MG63 (cell line): ENCODE results near the gene TFEC. TPM values are rescaled to one million over a fixed set of nuclear protein-coding genes. Genes with fewer than 3 reads are reported as not detected.
"Not testable (repeated sequence)": the region's sequence is repeated elsewhere in the genome, so short reads cannot be mapped to it uniquely, and the experiment has no call there.

Source experiments
- DNase-seq: peaks from one replicate; pipeline ENCODE4 v3.0.0-alpha.2; 2020
- H3K27me3 ChIP-seq: fragments of 250-450 bp; sonication (Bioruptor Pico); 2 replicates; pipeline ENCODE4 v1.5.1; 2020; ENCODE audit warnings: mild to moderate bottlenecking, moderate library complexity
- H3K36me3 ChIP-seq: fragments of 250-450 bp; sonication (Bioruptor Pico); 2 replicates; pipeline ENCODE4 v1.5.1; 2020; ENCODE audit warnings: mild to moderate bottlenecking, moderate library complexity
- H3K4me3 ChIP-seq: fragments of 250-450 bp; sonication (Bioruptor Pico); 2 replicates; pipeline ENCODE4 v1.5.1; 2020; ENCODE audit warnings: mild to moderate bottlenecking, moderate library complexity
- H3K9me3 ChIP-seq: fragments of 250-450 bp; sonication (Bioruptor Pico); 2 replicates; pipeline ENCODE4 v1.5.1; 2020; ENCODE audit warnings: mild to moderate bottlenecking, moderate library complexity
- total RNA-seq: library from RNA; depleted of rRNA; stranded (reverse); fragments of >200 nt; shearing (Covaris generic); gene quantifications from 2 replicates; pipeline ENCODE4 v1.2.3, GENCODE V29; 2014; ENCODE audit warnings: low replicate concordance

Gene TFEC
- total RNA-seq, 1 experiment from 2014 or later = not detected

GRCh38 chr7:115962340-115962739, 68.2 kb downstream of the TFEC start:
- no peak overlapping the region for H3K4me3 ChIP-seq
- no peaks in the 10 kb centered on the region for H3K36me3 ChIP-seq
- H3K9me3 ChIP-seq = no peaks in the 10 kb centered on the region
- no peak for DNase-seq
- H3K27me3 ChIP-seq = no peaks in the 10 kb centered on the region

GRCh38 chr7:115953592-115954255, 76.8 kb downstream of the TFEC start:
- H3K36me3 ChIP-seq = no peaks in the 10 kb centered on the region
- H3K9me3 ChIP-seq = no peaks in the 10 kb centered on the region

DNA sequence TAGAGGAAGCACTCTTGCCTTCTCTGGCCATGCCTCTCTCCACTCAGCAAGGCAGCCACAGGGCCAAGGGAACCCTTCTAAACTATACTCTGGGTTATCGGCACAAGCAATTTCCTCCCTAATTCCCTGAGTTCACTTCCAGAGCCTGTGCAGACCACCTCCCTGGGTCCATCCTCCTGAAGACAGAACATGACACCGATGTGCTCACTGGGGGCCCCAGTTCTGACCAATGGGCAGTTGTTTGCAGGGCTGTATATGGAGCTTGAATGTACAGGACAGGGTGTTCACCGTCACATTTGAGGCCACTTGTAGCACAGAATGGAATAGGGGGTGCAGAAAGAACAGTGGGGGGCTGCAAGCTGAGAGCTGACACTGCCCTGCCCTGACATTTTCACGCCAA, 77.7 kb downstream of the TFEC start:
- Histone ChIP-seq H3K9me3 (no peaks in the 10 kb centered on the region), H3K4me3 (no peak overlapping the region), H3K36me3 (no peaks in the 10 kb centered on the region), H3K27me3 (no peaks in the 10 kb centered on the region)
- no peak for DNase-seq

More at GRCh38 chr7:115953592-115954255, 76.8 kb downstream of the TFEC start:
- Histone ChIP-seq H3K4me3 (no peak overlapping the region), H3K27me3 (no peaks in the 10 kb centered on the region)
- DNase-seq = no peak

DNA sequence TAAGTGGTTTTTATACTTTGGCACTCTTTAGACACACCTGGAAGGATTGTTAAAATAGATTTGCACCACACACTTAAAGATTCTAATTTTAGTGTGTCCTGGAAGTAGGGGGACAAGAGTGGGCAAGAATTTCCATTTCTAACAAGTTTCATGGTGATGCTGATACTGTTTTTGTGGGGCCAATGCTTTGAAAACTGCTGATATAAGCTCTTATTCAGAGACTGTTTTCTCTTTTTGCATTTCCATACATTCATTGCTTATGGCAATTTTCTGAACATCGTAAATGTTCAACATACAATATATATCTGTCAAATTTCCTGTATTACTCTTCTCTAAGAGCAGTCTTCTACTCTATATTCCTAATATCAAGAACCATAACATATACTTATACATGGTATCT, 79.0 kb downstream of the TFEC start:
- no peak for DNase-seq
- Histone ChIP-seq H3K4me3 (no peak overlapping the region), H3K27me3 (no peaks in the 10 kb centered on the region), H3K9me3 (no peaks in the 10 kb centered on the region), H3K36me3 (no peaks in the 10 kb centered on the region)

GRCh38 chr7:115941703-115942268, 88.8 kb downstream of the TFEC start:
- no peaks in the 10 kb centered on the region for H3K27me3 ChIP-seq
- no peak overlapping the region for H3K4me3 ChIP-seq
- DNase-seq = no peak
- no peaks in the 10 kb centered on the region for H3K9me3 ChIP-seq
- H3K36me3 ChIP-seq = no peaks in the 10 kb centered on the region

- no peak for DNase-seq
- Histone ChIP-seq H3K27me3 (no peaks in the 10 kb centered on the region), H3K4me3 (no peak overlapping the region), H3K36me3 (no peaks in the 10 kb centered on the region), H3K9me3 (no peaks in the 10 kb centered on the region)
These were observed 90.0 kb downstream of the TFEC start for GRCh38 chr7:115940460-115941060.

DNA sequence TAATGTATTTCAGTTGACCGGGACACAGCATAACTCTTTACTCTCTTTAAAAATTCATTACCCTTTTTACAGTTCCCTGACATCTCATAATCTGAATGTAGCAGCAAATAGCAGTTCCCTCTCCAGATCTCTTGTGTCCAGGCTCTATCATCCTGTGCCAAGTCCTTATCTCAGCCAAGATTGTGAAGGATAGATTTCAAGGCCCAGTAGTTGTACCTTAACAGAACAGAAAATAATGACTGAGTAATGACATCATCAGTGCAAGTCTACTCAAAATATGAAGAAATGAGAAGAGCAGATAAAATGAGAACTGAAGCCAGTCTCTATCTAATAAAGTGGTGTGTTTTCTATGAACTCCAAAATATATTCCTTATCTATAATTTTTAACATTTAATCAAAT, 92.6 kb downstream of the TFEC start:
- Histone ChIP-seq H3K9me3 (no peaks in the 10 kb centered on the region), H3K27me3 (no peaks in the 10 kb centered on the region), H3K4me3 (no peak overlapping the region), H3K36me3 (no peaks in the 10 kb centered on the region)
- no peak for DNase-seq

- no peaks in the 10 kb centered on the region for H3K9me3 ChIP-seq
- H3K4me3 ChIP-seq = no peak overlapping the region
- no peak for DNase-seq
- H3K36me3 ChIP-seq = no peaks in the 10 kb centered on the region
- H3K27me3 ChIP-seq = no peaks in the 10 kb centered on the region
These were observed 97.1 kb downstream of the TFEC start for GRCh38 chr7:115933471-115933870.

DNA sequence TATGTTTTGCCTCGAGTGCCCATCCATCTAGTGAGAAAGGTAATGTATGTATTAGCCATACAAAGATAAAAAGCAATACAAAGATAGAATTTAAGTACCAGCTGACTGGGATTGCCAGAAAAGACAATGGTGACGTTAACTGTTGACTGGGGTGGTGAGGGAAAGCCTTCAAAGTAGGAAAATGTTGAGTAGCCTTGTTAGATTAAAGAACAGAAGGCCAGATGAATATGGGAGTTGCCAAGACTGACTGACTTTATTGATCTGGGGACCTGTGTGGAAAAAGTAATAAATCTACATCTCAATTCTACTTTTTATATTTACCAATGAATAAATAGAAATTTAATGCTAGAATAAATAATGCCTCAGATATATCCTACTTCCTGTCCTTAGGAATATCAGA, 97.7 kb downstream of the TFEC start:
- Histone ChIP-seq H3K27me3 (no peaks in the 10 kb centered on the region), H3K9me3 (no peaks in the 10 kb centered on the region), H3K4me3 (no peak overlapping the region), H3K36me3 (no peaks in the 10 kb centered on the region)
- no peak for DNase-seq

GRCh38 chr7:115930184-115930583, 100.4 kb downstream of the TFEC start:
- H3K27me3 ChIP-seq, DNase-seq, H3K36me3 ChIP-seq, H3K9me3 ChIP-seq, H3K4me3 ChIP-seq: not testable (repeated sequence)

DNA sequence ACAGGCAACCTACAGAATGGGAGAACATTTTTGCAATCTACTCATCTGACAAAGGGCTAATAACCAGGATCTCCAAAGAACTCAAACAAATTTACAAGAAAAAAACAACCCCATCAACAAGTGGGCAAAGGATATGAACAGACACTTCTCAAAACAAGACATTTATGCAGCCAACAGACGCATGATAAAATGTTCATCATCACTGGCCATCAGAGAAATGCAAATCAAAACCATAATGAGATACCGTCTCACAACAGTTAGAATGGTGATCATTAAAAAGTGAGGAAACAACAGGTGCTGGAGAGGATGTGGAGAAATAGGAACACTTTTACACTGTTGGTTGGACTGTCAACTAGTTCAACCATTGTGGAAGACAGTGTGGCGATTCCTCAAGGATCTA, 100.8 kb downstream of the TFEC start:
- H3K27me3 ChIP-seq, H3K9me3 ChIP-seq, DNase-seq: not testable (repeated sequence)

GRCh38 chr7:115924411-115924810, 106.2 kb downstream of the TFEC start:
- no peaks in the 10 kb centered on the region for H3K36me3 ChIP-seq
- no peaks in the 10 kb centered on the region for H3K9me3 ChIP-seq
- DNase-seq = no peak
- H3K4me3 ChIP-seq = no peak overlapping the region
- H3K27me3 ChIP-seq = no peaks in the 10 kb centered on the region

More for the DNA sequence above, 100.8 kb downstream of the TFEC start:
- H3K4me3 ChIP-seq, H3K36me3 ChIP-seq: not testable (repeated sequence)

DNA sequence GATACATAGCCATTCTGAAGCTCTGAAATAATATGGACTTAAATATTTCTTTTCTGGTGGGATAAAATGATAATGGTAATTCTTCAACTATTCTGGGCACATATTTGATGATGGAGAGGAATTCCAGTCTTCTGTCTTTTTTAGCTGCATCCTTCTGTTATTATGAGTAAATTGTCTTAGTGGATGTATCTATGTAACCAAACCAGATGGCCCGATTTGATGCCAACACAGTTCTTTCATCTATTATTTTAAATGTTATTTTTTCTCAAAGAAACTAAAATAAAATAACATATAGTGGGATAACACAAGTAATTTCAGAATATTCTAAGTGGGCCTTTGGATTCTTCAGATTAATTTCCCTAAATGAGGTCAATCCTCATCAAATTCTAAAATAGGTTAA, 110.2 kb downstream of the TFEC start:
- H3K36me3 ChIP-seq = no peaks in the 10 kb centered on the region
- no peak overlapping the region for H3K4me3 ChIP-seq
- DNase-seq = no peak
- no peaks in the 10 kb centered on the region for H3K27me3 ChIP-seq
- no peaks in the 10 kb centered on the region for H3K9me3 ChIP-seq

- Histone ChIP-seq H3K36me3 (no peaks in the 10 kb centered on the region), H3K27me3 (no peaks in the 10 kb centered on the region), H3K4me3 (no peak overlapping the region), H3K9me3 (no peaks in the 10 kb centered on the region)
- DNase-seq = no peak
These were observed 115.6 kb downstream of the TFEC start for GRCh38 chr7:115914951-115915350.

GRCh38 chr7:115911465-115911864, 119.1 kb downstream of the TFEC start:
- no peaks in the 10 kb centered on the region for H3K9me3 ChIP-seq
- no peak for DNase-seq

DNA sequence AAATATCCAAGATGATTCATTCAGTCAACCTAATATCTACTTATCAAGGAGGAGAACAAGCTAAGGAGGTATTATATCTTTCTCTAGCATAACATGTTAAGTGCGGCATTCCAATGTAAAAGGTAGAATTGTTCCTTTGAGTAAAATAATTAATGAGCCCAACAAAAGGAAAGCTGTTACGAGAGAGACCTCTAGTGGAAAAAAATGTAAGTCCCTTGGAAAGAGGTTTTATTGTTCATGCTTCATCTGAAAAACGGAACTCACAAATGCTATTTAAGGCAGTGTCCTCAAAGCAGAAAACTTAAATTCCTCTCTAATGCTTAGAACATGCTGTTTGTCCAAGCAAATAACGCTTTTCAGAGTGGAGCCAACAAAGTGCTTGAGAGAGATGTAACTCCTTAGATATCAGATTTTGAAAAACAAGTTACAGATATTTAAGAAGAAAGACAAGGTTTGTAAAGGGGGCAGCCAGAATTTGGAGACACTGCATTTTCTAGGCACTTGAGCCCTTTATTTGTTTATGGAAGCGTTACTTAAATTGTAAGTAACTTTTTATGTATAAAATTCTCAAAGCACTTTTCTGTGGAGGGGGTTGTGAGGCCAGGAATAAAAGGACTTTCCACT, 119.9 kb downstream of the TFEC start:
- no peak for DNase-seq
- Histone ChIP-seq H3K9me3 (no peaks in the 10 kb centered on the region), H3K27me3 (no peaks in the 10 kb centered on the region), H3K4me3 (no peak overlapping the region), H3K36me3 (no peaks in the 10 kb centered on the region)

More at GRCh38 chr7:115911465-115911864, 119.1 kb downstream of the TFEC start:
- Histone ChIP-seq H3K36me3 (no peaks in the 10 kb centered on the region), H3K27me3 (no peaks in the 10 kb centered on the region), H3K4me3 (no peak overlapping the region)

GRCh38 chr7:115906731-115907130, 123.8 kb downstream of the TFEC start:
- no peaks in the 10 kb centered on the region for H3K36me3 ChIP-seq
- H3K9me3 ChIP-seq = no peaks in the 10 kb centered on the region
- H3K4me3 ChIP-seq = no peak overlapping the region
- no peak for DNase-seq
- H3K27me3 ChIP-seq = no peaks in the 10 kb centered on the region

- Histone ChIP-seq H3K9me3 (no peaks in the 10 kb centered on the region), H3K27me3 (no peaks in the 10 kb centered on the region), H3K4me3 (no peak overlapping the region), H3K36me3 (no peaks in the 10 kb centered on the region)
- DNase-seq = no peak
These were observed 140.9 kb downstream of the TFEC start for GRCh38 chr7:115889669-115889984.
